Peyer's patch (tissue), 4 donors: ENCODE measurements around the gene CUL3.

Experiments
- CTCF ChIP-seq, 6 experiments: fragments of 450-650 bp in 4 of 6; fragments of 200-600 bp in 2 of 6; sonication (generic) in 1 of 6; IDR thresholded peaks; one replicate each; pipeline ENCODE4 v1.5.1; 2017 to 2019; ENCODE audit warnings: antibody characterized with exemption in 6 of 6, mild to moderate bottlenecking in 3 of 6, moderate library complexity in 1 of 6
- POLR2A ChIP-seq, 2 donors: fragments of 450-650 bp; IDR thresholded peaks; one replicate each; pipeline ENCODE4 v1.5.1; 2017; ENCODE audit warnings: antibody characterized with exemption in 2 of 2, mild to moderate bottlenecking in 2 of 2, moderate library complexity in 2 of 2

- TF ChIP-seq POLR2A (IDR thresholded peaks at IDR 0.05) (no peak), CTCF (IDR thresholded peaks at IDR 0.05) (no peak)
Measured at GRCh38 chr2:224596289-224596688, 11.1 kb upstream of the CUL3 start.
